ENCODE data around the gene UBE2QL1. TPM values are rescaled to one million over a fixed set of nuclear protein-coding genes. Genes with fewer than 3 reads are reported as not detected.

The UBE2QL1 gene
- total RNA-seq, 1 experiment from 2014 or later: not detected

DNA sequence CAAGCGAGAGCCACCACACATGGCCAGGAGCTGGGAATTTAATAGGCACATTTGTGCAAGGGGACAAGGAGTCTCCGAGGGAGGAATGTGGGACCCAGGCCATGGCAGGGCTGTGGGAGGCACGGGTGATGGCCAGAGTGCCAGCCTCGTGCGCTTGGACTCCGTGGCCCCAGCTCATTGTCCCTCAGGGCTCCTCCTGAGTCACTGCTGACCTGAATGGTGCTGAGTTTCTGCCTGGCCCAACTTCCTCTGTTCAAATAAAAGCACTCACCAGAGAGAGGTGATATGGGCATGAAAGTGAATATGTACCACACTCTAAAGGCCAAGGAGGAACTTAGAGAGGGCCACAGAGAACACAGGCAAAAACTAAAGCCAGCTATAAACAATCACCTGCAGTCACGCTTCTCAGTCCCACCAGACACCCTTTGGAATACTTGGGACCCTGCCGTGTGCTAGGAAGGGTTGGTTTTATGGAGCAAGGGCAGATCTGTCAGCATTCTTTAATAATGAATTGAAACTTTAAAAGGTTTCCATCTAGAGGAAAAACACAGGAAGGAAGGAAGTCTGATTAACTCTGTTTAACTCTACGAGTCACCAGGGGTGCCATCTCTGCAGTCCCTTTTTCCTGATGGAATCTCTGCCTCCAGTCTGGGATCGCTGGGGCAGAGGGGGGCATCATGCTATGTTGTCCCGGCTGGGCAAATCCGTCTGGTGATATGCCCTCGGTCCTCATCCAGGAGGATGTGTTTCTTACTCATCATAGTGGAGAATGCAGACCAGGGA, 25.1 kb upstream of the UBE2QL1 start:
- BruUV-seq (replicated peaks): no TSS peak
- intact Hi-C loops (cut with micrococcal nuclease; ENCODE audit: unreplicated experiment): no loop called here
- Mint-ChIP-seq H3K9me3 (ENCODE audit: low read depth, unreplicated experiment) (peaks cover 4% of the 10 kb centered on the region), H3K36me3 (ENCODE audit: insufficient read depth, unreplicated experiment) (no peaks in the 10 kb centered on the region), H3K4me1 (ENCODE audit: low read depth, unreplicated experiment) (no peaks in the 10 kb centered on the region), H3K4me3 (ENCODE audit: low read depth, unreplicated experiment) (no peak overlapping the region), H3K27ac (ENCODE audit: unreplicated experiment) (no peak overlapping the region), H3K27me3 (ENCODE audit: unreplicated experiment) (peaks cover 28% of the 10 kb centered on the region)
- no peak for DNase-seq
- CTCF ChIA-PET: no interaction called here
- TF ChIP-seq, protein P1, sequence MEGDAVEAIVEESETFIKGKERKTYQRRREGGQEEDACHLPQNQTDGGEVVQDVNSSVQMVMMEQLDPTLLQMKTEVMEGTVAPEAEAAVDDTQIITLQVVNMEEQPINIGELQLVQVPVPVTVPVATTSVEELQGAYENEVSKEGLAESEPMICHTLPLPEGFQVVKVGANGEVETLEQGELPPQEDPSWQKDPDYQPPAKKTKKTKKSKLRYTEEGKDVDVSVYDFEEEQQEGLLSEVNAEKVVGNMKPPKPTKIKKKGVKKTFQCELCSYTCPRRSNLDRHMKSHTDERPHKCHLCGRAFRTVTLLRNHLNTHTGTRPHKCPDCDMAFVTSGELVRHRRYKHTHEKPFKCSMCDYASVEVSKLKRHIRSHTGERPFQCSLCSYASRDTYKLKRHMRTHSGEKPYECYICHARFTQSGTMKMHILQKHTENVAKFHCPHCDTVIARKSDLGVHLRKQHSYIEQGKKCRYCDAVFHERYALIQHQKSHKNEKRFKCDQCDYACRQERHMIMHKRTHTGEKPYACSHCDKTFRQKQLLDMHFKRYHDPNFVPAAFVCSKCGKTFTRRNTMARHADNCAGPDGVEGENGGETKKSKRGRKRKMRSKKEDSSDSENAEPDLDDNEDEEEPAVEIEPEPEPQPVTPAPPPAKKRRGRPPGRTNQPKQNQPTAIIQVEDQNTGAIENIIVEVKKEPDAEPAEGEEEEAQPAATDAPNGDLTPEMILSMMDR (IDR thresholded peaks at IDR 0.05; ENCODE audit: unreplicated experiment): no peak

DNA sequence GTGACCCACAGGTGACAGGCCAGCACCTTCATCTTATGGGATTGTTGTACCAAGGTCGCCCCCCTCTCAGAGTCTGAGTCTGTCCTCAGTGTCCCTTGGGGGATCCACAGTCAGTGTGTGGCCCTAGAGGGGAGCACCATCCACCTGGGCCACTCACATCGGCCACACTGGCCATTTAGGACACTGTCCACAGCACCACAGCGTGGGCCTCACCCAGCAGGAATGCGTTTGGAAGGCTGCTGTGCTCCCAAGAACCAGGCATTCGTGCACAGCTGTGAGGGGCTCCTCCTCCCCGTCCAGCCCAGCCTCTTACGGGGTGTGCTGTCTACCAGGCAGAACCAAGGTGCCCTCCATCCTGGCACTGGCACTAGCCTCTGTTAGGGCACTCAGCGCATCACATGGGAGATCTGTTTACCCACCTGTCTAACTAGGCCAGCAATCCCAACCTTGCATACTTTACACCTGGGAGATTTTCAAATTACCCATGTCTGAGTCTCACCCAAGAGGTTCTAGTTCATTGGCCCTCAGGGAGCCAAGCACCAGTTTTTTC, 24.5 kb upstream of the UBE2QL1 start:
- intact Hi-C loops (cut with micrococcal nuclease; ENCODE audit: unreplicated experiment): no loop called here
- Mint-ChIP-seq H3K27me3 (ENCODE audit: unreplicated experiment) (peaks cover 28% of the 10 kb centered on the region), H3K27ac (ENCODE audit: unreplicated experiment) (no peak overlapping the region), H3K9me3 (ENCODE audit: low read depth, unreplicated experiment) (peaks cover 4% of the 10 kb centered on the region), H3K36me3 (ENCODE audit: insufficient read depth, unreplicated experiment) (no peaks in the 10 kb centered on the region), H3K4me3 (ENCODE audit: low read depth, unreplicated experiment) (no peak overlapping the region), H3K4me1 (ENCODE audit: low read depth, unreplicated experiment) (no peaks in the 10 kb centered on the region)
- no peak for DNase-seq
- no TSS peak for BruUV-seq (replicated peaks)
- TF ChIP-seq, protein P1 (IDR thresholded peaks at IDR 0.05; ENCODE audit: unreplicated experiment): no peak
- CTCF ChIA-PET: no interaction called here

DNA sequence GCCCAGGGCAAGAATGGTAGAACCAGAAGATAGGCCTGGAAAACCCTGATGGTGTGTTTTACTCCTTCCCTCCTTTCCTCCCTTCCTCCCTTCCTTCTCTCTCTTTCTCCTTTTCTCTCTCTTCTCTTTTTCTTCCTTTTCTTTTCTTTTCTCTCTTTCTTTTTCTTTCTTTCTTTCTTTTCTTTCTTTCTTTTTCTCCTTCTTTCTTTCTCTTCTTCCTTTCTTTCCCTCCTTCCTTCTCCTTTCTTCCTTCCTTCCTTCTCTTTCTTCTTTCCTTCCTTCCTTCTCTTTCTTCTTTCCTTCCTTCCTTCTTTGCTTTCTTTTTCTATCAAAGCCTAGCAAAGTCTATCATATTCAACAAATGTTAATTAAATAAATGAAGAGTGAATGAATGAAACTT, 24.0 kb upstream of the UBE2QL1 start:
- TF ChIP-seq, protein P1 (IDR thresholded peaks at IDR 0.05; ENCODE audit: unreplicated experiment): no peak
- Mint-ChIP-seq H3K27ac (ENCODE audit: unreplicated experiment) (no peak overlapping the region), H3K27me3 (ENCODE audit: unreplicated experiment) (peaks cover 28% of the 10 kb centered on the region), H3K36me3 (ENCODE audit: insufficient read depth, unreplicated experiment) (no peaks in the 10 kb centered on the region), H3K4me1 (ENCODE audit: low read depth, unreplicated experiment) (no peaks in the 10 kb centered on the region), H3K4me3 (ENCODE audit: low read depth, unreplicated experiment) (no peak overlapping the region), H3K9me3 (ENCODE audit: low read depth, unreplicated experiment) (peaks cover 4% of the 10 kb centered on the region)
- DNase-seq: no peak
- intact Hi-C loops (cut with micrococcal nuclease; ENCODE audit: unreplicated experiment): no loop called here
- no TSS peak for BruUV-seq (replicated peaks)
- CTCF ChIA-PET: no interaction called here

- TF ChIP-seq, protein P1 (IDR thresholded peaks at IDR 0.05; ENCODE audit: unreplicated experiment): no peak
- H3K27me3 Mint-ChIP-seq (ENCODE audit: unreplicated experiment): peaks cover 28% of the 10 kb centered on the region
- CTCF ChIA-PET: no interaction called here
- BruUV-seq (replicated peaks): no TSS peak
- no peak overlapping the region for H3K27ac Mint-ChIP-seq (ENCODE audit: unreplicated experiment)
- peaks cover 4% of the 10 kb centered on the region for H3K9me3 Mint-ChIP-seq (ENCODE audit: low read depth, unreplicated experiment)
- no peak overlapping the region for H3K4me3 Mint-ChIP-seq (ENCODE audit: low read depth, unreplicated experiment)
- no peaks in the 10 kb centered on the region for H3K4me1 Mint-ChIP-seq (ENCODE audit: low read depth, unreplicated experiment)
- intact Hi-C loops (cut with micrococcal nuclease; ENCODE audit: unreplicated experiment): no loop called here
- no peaks in the 10 kb centered on the region for H3K36me3 Mint-ChIP-seq (ENCODE audit: insufficient read depth, unreplicated experiment)
- no peak for DNase-seq
These were observed 21.0 kb upstream of the UBE2QL1 start for GRCh38 chr5:6427694-6428093.
